HepG2 (cell line): Measurements from ENCODE around the gene SHISA7. TPM values are rescaled to one million over a fixed set of nuclear protein-coding genes. Genes with fewer than 3 reads are reported as not detected.

Experiments used
- ATAC-seq: fragments of 200-7000 bp; cut with Tn5 transposase; 3 replicates; pipeline ENCODE4 v1.9.1; 2020; ENCODE audit warnings: mild to moderate bottlenecking, moderate library complexity
- BruUV-seq: library from RNA; stranded (reverse); fragments of 400-500 nt; replicated peaks from 2 replicates; lab custom pipeline; 2021; lab: Mats Ljungman, UMichigan
- CTCF ChIA-PET: fragments of 300-600 bp; formaldehyde crosslinking; extraction: SDS; loops from one replicate; lab custom pipeline; 2021; ENCODE audit warnings: low total read pairs, inconsistent platforms, low intra/inter-chr PET ratio; lab: Yijun Ruan, JAX
- POLR2A ChIA-PET: fragments of 350-600 bp; sonication (Branson Sonifier 250); formaldehyde crosslinking; loops from one replicate; lab custom pipeline; 2020; ENCODE audit warnings: antibody characterized with exemption, inconsistent platforms; lab: Yijun Ruan, JAX
- DNase-seq: peaks from one replicate; pipeline ENCODE4 v3.0.0-alpha.2; 2015; ENCODE audit warnings: low spot score
- FAIRE-seq: peaks from 3 replicates; lab custom pipeline; 2011; peaks lifted over from hg19 to GRCh38; lab: Jason Lieb, UNC
- H2AFZ ChIP-seq: one replicate; pipeline ENCODE4 v1.6.1; 2011; ENCODE audit warnings: low read length, inconsistent platforms
- H3K27ac ChIP-seq: fragments of 300-600 bp; 3 replicates; pipeline ENCODE4 v1.8.0; 2011; ENCODE audit warnings: mixed run types, mild to moderate bottlenecking, mixed read lengths, low read length, inconsistent platforms; ENCODE audit not compliant: insufficient read depth; ENCODE audit errors: extremely low read length
- H3K27me3 ChIP-seq, 2 experiments: fragments of 200-600 bp in 1 of 2; 2 replicates in 1 of 2; 3 replicates in 1 of 2; pipeline versions ENCODE4 v1.6.0 to v1.8.0; 2011; ENCODE audit warnings: low read length in 2 of 2, mild to moderate bottlenecking in 2 of 2, moderate library complexity in 2 of 2, inconsistent platforms in 1 of 2; ENCODE audit not compliant: insufficient read depth in 2 of 2, control insufficient read depth in 1 of 2
- H3K36me3 ChIP-seq, 2 experiments: fragments of 200-600 bp in 1 of 2; replicated peaks in 1 of 2; 2 replicates in 1 of 2; 3 replicates in 1 of 2; pipeline versions ENCODE4 v1.5.1 to v1.8.0; 2011; ENCODE audit warnings: low read length in 2 of 2, inconsistent platforms in 1 of 2; ENCODE audit not compliant: insufficient read depth in 2 of 2, control insufficient read depth in 1 of 2
- H3K4me1 ChIP-seq: 2 replicates; pipeline ENCODE4 v1.5.1; 2012; ENCODE audit warnings: low read length, inconsistent platforms; ENCODE audit not compliant: insufficient read depth
- H3K4me2 ChIP-seq: 2 replicates; pipeline ENCODE4 v1.6.0; 2011; ENCODE audit warnings: low read depth, low read length, inconsistent platforms
- H3K4me3 ChIP-seq, 3 experiments: fragments of 200-600 bp in 1 of 3; sonication (generic), shearing (Covaris generic) in 1 of 3; replicated peaks in 1 of 3; 2 replicates each; pipeline ENCODE4 v1.5.1; 2011 to 2016; ENCODE audit warnings: low read length in 3 of 3, inconsistent platforms in 2 of 3, low read depth in 2 of 3, mild to moderate bottlenecking in 2 of 3, control low read depth in 1 of 3, mixed read lengths in 1 of 3; ENCODE audit not compliant: insufficient read depth in 1 of 3
- H3K79me2 ChIP-seq: one replicate; pipeline ENCODE4 v1.6.1; 2011; ENCODE audit warnings: low read length, inconsistent platforms; ENCODE audit not compliant: insufficient read depth
- H3K9ac ChIP-seq: 2 replicates; pipeline ENCODE4 v1.6.0; 2011; ENCODE audit warnings: mild to moderate bottlenecking, low read depth, low read length, inconsistent platforms; ENCODE audit not compliant: insufficient read depth
- H3K9me3 ChIP-seq: 2 replicates; pipeline ENCODE4 v1.5.1; 2012; ENCODE audit warnings: mild to moderate bottlenecking, low read length
- H4K20me1 ChIP-seq: 2 replicates; pipeline ENCODE4 v1.6.0; 2011; ENCODE audit warnings: inconsistent platforms, mild to moderate bottlenecking, low read length, moderate library complexity; ENCODE audit not compliant: insufficient read depth
- BCL3 ChIP-seq: sonication (generic); formaldehyde crosslinking; IDR thresholded peaks from 2 replicates; pipeline ENCODE4 v1.5.1; 2020; ENCODE audit warnings: mild to moderate bottlenecking, missing genetic modification reagents, moderate library complexity
- BRF2 ChIP-seq: sonication (generic); formaldehyde crosslinking; IDR thresholded peaks from 2 replicates; pipeline ENCODE4 v1.8.1; 2022; ENCODE audit warnings: mild to moderate bottlenecking, missing genetic modification reagents
- CEBPB ChIP-seq: IDR thresholded peaks from 2 replicates; pipeline ENCODE4 v1.6.1; 2011; ENCODE audit warnings: low read depth, low read length, improper control_type of control experiment, borderline replicate concordance
- CEBPG ChIP-seq: IDR thresholded peaks from 2 replicates; pipeline ENCODE4 v1.6.1; 2016
- HDAC1 ChIP-seq: sonication (generic); formaldehyde crosslinking; IDR thresholded peaks from 2 replicates; pipeline ENCODE4 v1.5.1; 2020; ENCODE audit warnings: mild to moderate bottlenecking, missing genetic modification reagents
- HOXA5 ChIP-seq: sonication (generic); formaldehyde crosslinking; IDR thresholded peaks from 2 replicates; pipeline ENCODE4 v1.4.0; 2020; ENCODE audit warnings: missing genetic modification reagents
- PAF1 ChIP-seq: IDR thresholded peaks from 2 replicates; pipeline ENCODE4 v1.6.1; 2016; ENCODE audit warnings: missing genetic modification reagents, missing compliant biosample characterization
- SAFB2 ChIP-seq: sonication (generic); formaldehyde crosslinking; IDR thresholded peaks from 2 replicates; pipeline ENCODE4 v1.5.1; 2020; ENCODE audit warnings: missing genetic modification reagents, low read depth, mild to moderate bottlenecking, borderline replicate concordance
- SP1 ChIP-seq, 2 experiments: fragments of 450-650 bp in 1 of 2; sonication (generic) in 1 of 2; formaldehyde crosslinking in 1 of 2; IDR thresholded peaks; 2 replicates each; pipeline versions ENCODE4 v1.4.0 to v1.6.1; 2016 to 2020; ENCODE audit warnings: missing genetic modification reagents in 1 of 2
- ZMYM3 ChIP-seq: sonication (generic); formaldehyde crosslinking; IDR thresholded peaks from 2 replicates; pipeline ENCODE4 v1.5.1; 2020; ENCODE audit warnings: mild to moderate bottlenecking, missing genetic modification reagents
- ZNF121 ChIP-seq: sonication (generic); formaldehyde crosslinking; IDR thresholded peaks from 2 replicates; pipeline ENCODE4 v1.5.0; 2020; ENCODE audit warnings: mild to moderate bottlenecking, missing genetic modification reagents
- ZNF44 ChIP-seq: sonication (generic); formaldehyde crosslinking; IDR thresholded peaks from 2 replicates; pipeline ENCODE4 v1.5.1; 2020; ENCODE audit warnings: mild to moderate bottlenecking, missing genetic modification reagents
- ZNF781 ChIP-seq: sonication (generic); formaldehyde crosslinking; IDR thresholded peaks from 2 replicates; pipeline ENCODE4 v1.5.1; 2020; ENCODE audit warnings: borderline replicate concordance, mild to moderate bottlenecking, missing genetic modification reagents; ENCODE audit errors: not compliant biosample characterization
- WGBS: methylation state at CpG from one replicate; pipeline ENCODE4 v1.1.6; 2017; ENCODE audit warnings: low lambda C conversion rate; 5-methylcytosine and 5-hydroxymethylcytosine counted together
- in situ Hi-C: cut with HindIII; loops from 2 replicates; pipeline ENCODE4 v1.10.0; 2017; ENCODE audit warnings: low pct_unique_long_range_greater_than_20kb; ENCODE audit not compliant: extremely low pct_ligation_motif_present
- intact Hi-C: fragments of 100-400 bp; cut with micrococcal nuclease; formaldehyde crosslinking; loops from one replicate; pipeline ENCODE4 v1.10.0; 2022; ENCODE audit not compliant: unreplicated experiment
- polyA plus RNA-seq, 8 experiments: library from polyadenylated mRNA; depleted of rRNA in 3 of 8; stranded (reverse) in 7 of 8; unstranded in 1 of 8; fragments of >200 nt; fragmentation: Illumina TruSeq in 4 of 8; extraction: Trizol in 4 of 8; gene quantifications; 2 replicates each; pipeline versions ENCODE4 v1.2.1 to v1.2.3, GENCODE V29; 2011 to 2016; ENCODE audit warnings: low read depth in 4 of 8, missing spikeins in 1 of 8, mixed read lengths in 1 of 8; ENCODE audit not compliant: insufficient read depth in 1 of 8
- total RNA-seq, 5 experiments: library from RNA; depleted of rRNA; stranded (reverse); fragments of >200 nt; fragmentation: Illumina TruSeq; extraction: Trizol; gene quantifications; 2 replicates each; pipeline ENCODE4 v1.2.3, GENCODE V29; 2016; ENCODE audit warnings: low read depth in 1 of 5

SHISA7 gene
- total and polyA plus RNA-seq, 2 of the 13 experiments (the other 11 are each of a cell fraction or from before 2014, with no cell fraction given), result not detected

- no peak for ATAC-seq
- ChIA-PET POLR2A (interaction anchor here (1.3 to 9.7 kb wide), 2 partner anchors 15 to 53 kb away, joined by 3 to 62 read pairs; partner anchors contain the start of gene UBE2S), CTCF (no interaction called here)
- no peak for DNase-seq
- Histone ChIP-seq H3K36me3 (peaks cover 16 to 31% of the 10 kb centered on the region in 2 experiments), H2AFZ (no peak overlapping the region), H3K4me3 (no peak overlapping the region), H3K27ac (peak overlapping the region; percentile 22), H3K9ac (no peak overlapping the region), H3K27me3 (no peaks in the 10 kb centered on the region), H3K9me3 (no peaks in the 10 kb centered on the region), H3K79me2 (peaks cover 15% of the 10 kb centered on the region), H3K4me2 (no peak overlapping the region), H4K20me1 (peaks cover 36% of the 10 kb centered on the region), H3K4me1 (peaks cover 53% of the 10 kb centered on the region)
- in situ Hi-C loops, result no loop called here
- FAIRE-seq, result no peak
- 0 out of 2 replicates have a peak, but pooled peaks have one; percentile 2 for TF ChIP-seq ZMYM3 (CRISPR knock-in tag)
- peak; percentile 54; the same call in 1 of the 2 replicates for TF ChIP-seq CEBPB
- no peak for TF ChIP-seq SP1 (IDR thresholded peaks at IDR 0.05)
- no peak for TF ChIP-seq SP1 (CRISPR knock-in tag; IDR thresholded peaks at IDR 0.05)
- no peak for TF ChIP-seq HOXA5 (CRISPR knock-in tag)
- no peak for TF ChIP-seq BCL3 (CRISPR knock-in tag)
- TF ChIP-seq CEBPG (CRISPR knock-in tag), result peak; percentile 31; the same call in 1 of the 2 replicates
- 0 out of 2 replicates have a peak, but pooled peaks have one; percentile 31 for TF ChIP-seq ZNF121 (CRISPR knock-in tag)
- TF ChIP-seq HDAC1 (CRISPR knock-in tag), result no peak
- TF ChIP-seq PAF1, result no peak
- TF ChIP-seq SAFB2 (CRISPR knock-in tag), result no peak
- no peak for TF ChIP-seq BRF2 (CRISPR knock-in tag)
- TF ChIP-seq ZNF781, result no peak
- no peak for TF ChIP-seq ZNF44 (CRISPR knock-in tag)
- intact Hi-C loops, result no loop called here
- WGBS, result 82% methylated on average over 18 of the region's 18 CpGs
- no TSS peak for BruUV-seq
Measured at GRCh38 chr19:55391702-55392615, 51.1 kb downstream of the SHISA7 start.
